LNCaP clone FGC (cell line): ENCODE results near the gene TIAM1.

Experiments used
- DNase-seq: peaks from one replicate; pipeline ENCODE4 v3.0.0-alpha.2; 2011; ENCODE audit warnings: low read depth
- H3K4me3 ChIP-seq: 2 replicates; pipeline ENCODE4 v1.5.1; 2011; ENCODE audit warnings: mild to moderate bottlenecking, low read depth, low read length, control low read depth
- CTCF ChIP-seq: IDR thresholded peaks from 2 replicates; pipeline ENCODE4 v1.5.1; 2012; ENCODE audit warnings: mild to moderate bottlenecking; ENCODE audit not compliant: control insufficient read depth, insufficient read depth; ENCODE audit errors: extremely low read depth

The TIAM1 gene

GRCh38 chr21:31283025-31283424 lies 61.0 kb downstream of the TIAM1 start:
- no peak for DNase-seq
- no peak overlapping the region for H3K4me3 ChIP-seq
- no peak for TF ChIP-seq CTCF

- DNase-seq: no peak
- no peak overlapping the region for H3K4me3 ChIP-seq
- no peak for TF ChIP-seq CTCF
These were observed 61.9 kb downstream of the TIAM1 start for GRCh38 chr21:31282095-31282709.

- DNase-seq: no peak
- no peak for TF ChIP-seq CTCF
- H3K4me3 ChIP-seq: no peak overlapping the region
These were observed 62.5 kb downstream of the TIAM1 start for GRCh38 chr21:31281561-31281960.

GRCh38 chr21:31279986-31280385 lies 64.1 kb downstream of the TIAM1 start:
- H3K4me3 ChIP-seq: no peak overlapping the region
- DNase-seq: no peak
- no peak for TF ChIP-seq CTCF

GRCh38 chr21:31279214-31279613 lies 64.8 kb downstream of the TIAM1 start:
- no peak for DNase-seq
- TF ChIP-seq CTCF: no peak

GRCh38 chr21:31278511-31279130 lies 65.4 kb downstream of the TIAM1 start:
- DNase-seq: no peak
- no peak overlapping the region for H3K4me3 ChIP-seq
- no peak for TF ChIP-seq CTCF

More at GRCh38 chr21:31279214-31279613, 64.8 kb downstream of the TIAM1 start:
- no peak overlapping the region for H3K4me3 ChIP-seq

- DNase-seq: no peak
- H3K4me3 ChIP-seq: no peak overlapping the region
- no peak for TF ChIP-seq CTCF
These were observed 67.4 kb downstream of the TIAM1 start for GRCh38 chr21:31276663-31277062.
